ENCODE measurements around the gene ATP8B1.

The ATP8B1 gene

DNA sequence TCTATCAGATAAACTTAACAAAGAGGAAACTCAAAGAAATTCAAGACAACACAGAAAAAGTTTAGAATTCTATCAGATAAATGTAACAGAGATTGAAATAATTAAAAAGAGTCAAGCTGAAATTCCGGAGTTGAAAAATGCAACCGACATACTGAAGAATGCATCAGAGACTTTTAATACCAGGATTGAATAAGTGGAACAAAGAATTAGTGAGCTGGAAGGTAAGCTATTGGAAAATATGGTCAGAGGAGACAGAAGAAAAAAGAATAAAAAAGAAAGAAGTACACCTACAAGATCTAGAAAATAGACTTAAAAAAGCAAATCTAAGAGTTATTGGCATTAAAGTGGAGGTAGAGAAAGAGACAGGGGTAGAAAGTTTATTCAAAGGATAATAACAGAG, 88.0 kb downstream of the ATP8B1 start:
- no peak for DNase-seq

DNA sequence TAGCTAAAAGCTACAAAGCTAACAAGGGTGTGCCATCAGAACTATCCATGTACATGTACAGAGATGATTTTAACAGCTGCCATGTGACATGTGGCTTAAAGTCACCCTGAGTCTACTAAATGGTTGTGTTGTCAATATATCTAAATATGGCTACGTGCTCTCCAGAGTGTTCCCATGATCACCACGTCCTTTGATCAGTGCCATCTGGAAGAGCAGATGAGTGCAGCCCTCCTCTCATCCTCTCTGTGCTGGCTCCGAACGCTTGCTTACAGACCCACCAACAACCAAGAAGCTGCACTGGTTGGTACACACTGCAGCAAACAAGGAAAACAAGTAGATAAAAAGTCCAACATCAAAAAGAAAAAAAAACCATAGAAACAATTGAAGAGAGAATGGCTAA, 92.9 kb downstream of the ATP8B1 start:
- no peak for DNase-seq

DNA sequence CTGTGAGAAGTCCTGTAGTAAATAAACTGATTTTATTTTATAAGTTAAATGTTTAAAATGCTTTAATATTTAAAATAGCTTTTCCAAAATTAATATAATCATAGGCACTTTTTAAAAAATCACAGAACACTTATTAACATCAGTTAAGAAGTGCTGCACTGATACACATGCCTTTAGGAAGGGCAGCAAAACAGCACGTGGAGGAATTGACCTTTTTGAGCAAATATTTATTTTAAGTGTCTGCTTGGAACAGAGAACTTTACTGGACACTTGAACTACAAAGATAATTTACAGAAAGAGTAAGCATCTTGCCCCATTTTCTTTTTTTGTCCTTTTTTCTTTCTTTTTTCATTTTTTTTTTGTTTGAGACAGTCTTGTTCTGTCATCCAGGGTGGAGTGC, 93.8 kb downstream of the ATP8B1 start:
- DNase-seq = no peak

DNA sequence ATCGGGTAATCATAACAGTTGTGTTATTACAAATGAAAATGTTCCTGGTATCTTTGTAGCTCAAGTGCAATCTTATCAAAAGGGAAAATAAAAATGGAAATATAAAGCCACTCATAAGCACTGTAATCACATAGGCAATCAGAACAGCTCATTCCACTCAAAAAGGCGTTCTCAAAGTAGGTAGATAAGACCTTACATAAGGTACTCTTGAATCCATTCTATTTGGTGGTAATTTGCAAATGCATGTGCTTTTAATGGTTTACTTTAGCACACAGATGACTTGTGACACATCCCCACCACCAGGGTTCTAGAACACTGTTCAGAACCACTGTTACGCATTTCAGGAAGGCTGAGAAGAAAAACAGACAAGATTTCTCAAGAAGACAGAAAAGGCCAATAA, 94.8 kb downstream of the ATP8B1 start:
- no peak for DNase-seq

DNA sequence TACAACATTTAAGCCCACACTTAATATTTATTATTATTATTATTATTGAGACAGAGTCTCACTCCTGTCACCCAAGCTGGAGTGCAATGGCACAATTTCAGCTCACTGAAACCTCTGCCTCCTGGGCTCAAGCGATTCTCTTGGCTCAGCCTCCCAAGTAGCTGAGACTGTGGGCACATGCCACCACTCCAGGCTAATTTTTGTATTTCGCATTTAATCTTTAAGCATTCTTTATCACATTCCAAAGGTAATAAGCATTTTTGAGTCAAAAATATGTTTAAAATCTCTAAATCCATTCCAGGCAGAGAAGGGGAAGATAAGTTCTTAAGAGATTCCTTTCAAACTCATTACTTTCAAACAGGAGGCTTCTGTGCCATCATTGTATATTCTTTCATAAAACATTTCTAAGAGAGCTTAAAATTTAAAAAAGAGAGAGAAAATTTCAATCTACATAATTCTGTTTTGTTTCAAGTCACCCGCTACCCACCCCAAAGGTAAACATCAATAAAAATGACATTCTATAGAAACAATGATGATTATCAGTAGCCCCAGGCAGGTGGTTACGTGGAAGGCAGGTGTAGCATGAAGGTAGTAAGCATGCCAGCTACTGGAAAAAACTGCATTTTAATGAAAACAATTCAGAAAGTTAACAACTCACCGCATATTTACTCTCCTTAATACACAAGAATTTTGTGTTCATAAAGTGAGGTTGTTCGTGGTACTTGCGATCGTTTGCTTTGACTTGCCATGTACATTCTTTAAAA, 97.1 kb downstream of the ATP8B1 start:
- no peak for DNase-seq

DNA sequence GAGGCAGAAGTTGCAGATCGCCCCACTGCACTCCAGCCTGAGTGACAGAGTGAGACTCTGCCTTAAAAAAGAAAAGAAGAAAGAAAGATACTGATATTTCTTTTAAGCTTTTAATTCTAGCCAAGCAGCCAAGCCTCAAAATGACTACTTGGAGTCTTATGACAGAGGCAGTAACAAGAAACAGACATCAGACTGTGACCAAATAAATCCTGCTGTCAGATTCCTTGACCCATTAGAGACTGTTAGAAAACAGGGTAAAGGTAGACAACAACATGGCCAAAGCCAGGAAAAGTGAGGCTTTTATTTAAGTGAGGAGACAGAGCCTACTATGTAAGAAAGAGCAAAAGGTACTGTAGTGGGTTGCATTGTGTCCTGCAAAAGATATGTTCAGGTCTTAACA, 98.1 kb downstream of the ATP8B1 start:
- DNase-seq = no peak

DNA sequence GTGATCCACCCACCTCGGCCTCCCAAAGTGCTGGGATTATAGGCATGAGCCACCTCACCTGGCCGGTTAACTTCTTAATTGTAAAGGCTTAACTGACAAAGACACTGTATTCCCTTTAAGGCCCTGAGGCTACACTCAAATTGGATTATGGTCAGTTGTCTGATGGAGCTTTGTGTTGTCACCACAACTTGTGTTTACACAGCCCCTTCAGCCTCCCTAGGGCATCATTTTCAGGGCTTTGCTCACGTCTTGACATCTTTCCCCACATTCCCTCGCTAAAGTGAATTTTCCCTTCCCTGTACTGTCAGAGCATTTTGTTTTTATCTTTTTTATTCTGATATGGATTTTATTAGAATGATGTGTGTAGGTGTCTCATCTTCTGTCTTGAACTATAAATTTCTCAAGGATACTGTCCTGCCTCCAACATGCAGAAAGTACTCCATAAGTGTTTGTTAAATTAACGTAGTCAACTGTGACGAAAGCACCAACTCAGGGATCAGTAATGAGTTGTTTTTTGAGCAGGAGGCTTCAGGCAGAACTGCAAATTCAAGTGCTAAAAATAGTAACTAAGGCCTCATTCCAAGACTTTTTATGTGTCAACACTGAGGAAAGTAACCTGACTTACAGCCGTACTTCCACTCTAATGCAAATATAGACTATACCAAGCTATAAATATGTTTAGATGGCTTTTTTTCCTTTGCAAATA, 104.4 kb downstream of the ATP8B1 start:
- no peak for DNase-seq

DNA sequence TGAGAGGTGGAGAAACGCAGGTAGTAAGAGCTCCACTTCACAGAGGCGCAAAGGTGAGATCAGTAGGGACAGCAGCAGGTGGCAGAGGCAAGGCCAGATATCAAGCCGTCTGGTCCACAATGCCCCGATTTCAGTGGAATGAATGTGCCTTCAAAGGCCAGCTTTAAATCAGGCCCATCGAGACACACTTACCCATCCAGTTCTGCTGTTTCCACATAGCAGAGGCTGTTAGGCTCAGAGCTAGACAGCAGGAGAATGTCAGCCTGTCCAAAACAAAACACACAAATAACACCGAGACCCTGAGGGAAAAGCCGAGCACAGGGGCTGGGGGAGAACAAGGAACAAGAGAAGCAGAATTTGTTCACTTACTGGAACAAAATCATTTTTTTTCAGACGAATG, 105.7 kb downstream of the ATP8B1 start:
- DNase-seq = no peak

DNA sequence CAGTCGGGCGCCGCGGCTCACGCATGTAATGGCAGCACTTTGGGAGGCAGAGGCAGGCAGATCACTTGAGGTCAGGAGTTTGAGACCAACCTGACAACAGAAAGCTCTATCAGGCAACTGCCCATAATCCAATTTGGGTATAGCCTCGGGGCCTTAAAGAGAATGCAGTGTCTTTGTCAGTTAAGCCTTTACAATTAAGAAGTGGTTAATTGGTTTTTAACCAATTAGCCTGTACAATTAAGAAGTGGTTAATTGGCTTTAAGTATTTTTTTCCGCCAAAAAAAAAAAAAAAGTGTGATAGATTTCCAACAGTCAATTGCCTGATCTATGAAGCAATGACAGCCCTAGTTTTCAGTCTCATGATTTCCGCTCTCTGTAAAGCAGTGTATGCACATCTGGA, 106.8 kb downstream of the ATP8B1 start:
- no peak for DNase-seq

DNA sequence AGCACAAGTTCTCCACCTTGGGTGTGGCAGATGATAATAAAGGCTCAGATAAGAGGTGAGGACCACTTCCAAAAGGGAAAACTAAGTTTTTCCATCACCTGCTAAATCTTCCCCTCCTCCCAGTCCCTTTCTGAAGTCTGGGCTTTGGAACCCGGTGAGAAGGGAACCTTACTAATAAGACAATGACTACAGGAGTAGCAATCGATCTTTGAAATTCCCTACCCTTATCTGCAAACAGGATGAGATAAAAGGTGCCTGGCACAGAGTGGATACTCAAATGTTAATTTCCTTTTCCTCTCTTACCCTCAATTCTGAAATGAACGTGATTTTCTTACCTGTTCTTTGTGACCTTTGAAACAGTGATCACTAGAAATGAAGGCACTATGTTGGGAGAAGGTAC, 111.8 kb downstream of the ATP8B1 start:
- no peak for DNase-seq

DNA sequence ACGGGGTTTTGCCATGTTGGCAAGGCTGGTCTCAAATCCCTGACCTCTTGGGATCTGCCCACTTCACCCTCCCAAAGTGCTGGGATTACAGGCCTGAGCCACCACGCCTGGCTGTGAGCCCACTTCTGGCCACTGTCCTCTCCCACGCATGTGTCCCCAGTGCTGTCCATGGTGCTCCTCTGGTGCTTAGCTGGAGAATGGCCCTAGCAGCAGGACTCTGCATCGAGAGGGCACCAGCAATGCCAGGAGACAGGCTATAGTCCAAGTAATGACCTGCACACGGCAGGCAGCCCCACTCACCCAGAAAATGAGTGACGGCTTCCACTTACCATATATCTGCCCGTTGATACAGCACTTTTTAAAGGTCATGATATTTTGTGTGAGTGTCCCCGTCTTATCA, 115.1 kb downstream of the ATP8B1 start:
- no peak for DNase-seq

DNA sequence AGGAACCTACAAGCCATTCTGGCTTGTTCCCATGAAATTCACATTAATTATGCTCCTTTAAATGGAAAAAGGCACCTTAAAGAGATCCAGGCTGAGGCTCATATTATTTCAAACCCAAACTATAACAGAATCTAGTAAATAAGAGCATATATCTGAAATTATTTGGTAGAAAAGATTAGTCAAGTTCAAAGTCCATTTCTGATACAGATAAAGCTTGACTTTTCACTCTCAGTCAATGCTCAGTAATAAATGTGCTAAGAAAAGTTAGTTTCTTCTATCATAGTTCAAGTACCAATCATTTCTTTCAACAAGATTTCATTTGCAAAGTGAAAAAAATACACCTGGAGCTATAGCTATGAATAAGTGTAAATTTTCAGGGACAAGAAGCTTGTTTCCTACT, 119.6 kb downstream of the ATP8B1 start:
- no peak for DNase-seq

DNA sequence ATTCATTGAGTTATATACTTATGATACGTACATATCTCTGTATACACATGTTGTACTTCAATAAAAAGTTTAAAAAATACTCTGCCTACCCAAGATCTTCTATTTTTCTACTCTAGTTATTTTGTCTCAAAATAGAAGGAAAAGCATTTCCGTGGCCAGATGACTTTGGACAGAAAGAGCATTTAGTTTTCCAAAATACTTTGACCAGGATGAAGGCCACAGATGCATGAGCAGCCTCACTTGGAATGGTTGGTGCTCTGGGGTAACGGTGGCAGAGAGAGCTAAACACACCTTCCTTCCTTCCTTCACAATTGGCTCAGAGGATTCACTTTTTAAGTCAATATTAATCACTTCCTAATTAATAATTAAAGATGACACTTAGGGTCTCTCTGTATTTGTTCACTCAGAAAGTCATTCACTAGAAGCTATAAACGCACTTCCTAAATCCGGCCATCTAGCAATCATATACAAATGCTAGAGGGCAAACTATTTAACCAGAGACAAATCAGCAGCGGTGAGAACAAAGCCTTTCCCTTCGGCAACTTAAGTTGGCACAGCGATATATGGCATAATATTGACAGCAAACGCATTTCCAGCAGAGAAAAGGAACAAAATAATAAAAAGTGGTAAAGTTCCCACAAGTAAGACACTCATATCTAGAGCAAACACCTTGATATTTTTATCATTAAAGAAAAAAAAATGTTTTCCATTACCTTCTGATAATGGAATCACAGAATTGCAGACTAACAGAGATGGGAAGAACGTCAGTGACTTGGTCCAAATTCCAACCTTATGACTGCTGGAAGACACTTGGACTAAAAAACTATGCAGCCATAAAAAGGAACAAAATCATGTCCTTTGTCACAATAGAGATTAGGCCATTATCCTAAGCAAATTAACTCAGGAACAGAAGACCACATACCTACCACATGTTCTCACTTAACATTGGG, 125.6 kb downstream of the ATP8B1 start:
- no peak for DNase-seq

DNA sequence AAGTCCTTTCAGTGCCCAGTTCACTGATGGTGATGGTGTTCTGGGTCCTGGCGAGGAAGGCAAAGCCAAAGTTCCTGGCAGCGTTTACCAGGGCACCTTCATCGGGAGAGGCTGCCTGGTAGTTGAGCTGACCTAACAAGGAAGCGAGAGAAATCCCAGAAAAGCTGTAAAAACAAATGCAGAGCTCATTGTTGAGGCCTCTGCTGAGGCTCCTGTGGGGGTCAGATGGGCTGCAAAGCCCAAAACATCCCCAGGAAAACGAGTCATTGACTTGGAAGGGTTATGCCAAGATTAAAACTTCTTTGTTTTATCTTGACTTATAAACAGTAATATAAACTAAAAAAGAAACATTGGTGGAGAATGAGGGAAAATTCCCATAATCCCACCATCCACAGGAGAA, 128.2 kb downstream of the ATP8B1 start:
- DNase-seq = no peak

DNA sequence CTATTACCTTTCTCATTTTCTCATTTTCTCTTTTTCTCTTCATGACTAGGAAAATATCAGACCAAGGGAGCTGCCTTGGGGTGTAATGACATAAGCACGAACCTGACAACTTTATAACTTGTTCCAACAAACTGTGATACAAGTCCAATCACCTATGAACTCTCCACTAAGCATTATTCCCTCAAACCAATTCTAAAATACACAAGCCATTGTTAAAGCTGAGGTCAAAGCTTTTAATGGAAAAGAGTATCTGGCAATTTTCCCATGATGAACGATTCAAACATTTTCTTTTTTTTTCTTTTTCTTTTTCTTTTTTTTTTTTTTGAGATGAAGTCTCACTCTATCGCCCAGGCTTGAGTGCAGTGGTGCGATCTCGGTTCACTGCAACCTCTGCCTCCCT, 133.1 kb downstream of the ATP8B1 start:
- no peak for DNase-seq

DNA sequence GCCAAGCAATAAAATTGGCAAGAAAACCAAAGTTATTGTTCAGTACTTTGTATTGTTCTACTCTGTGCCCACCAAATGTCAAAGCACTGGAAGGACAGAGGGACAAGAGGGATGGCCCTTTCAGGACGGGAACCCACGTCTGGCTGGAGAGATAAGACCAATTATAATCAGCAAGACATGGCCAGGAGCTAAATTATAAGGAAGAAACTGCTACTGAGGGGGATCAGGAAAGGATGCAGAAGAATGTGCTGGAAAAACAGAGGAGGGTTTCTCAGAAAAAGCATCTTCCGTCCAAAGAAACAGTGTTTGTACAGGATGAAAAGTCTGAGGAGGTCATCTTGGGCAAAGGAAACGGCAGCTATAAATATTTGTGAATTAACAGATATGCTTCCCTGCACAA, 135.1 kb downstream of the ATP8B1 start:
- no peak for DNase-seq

DNA sequence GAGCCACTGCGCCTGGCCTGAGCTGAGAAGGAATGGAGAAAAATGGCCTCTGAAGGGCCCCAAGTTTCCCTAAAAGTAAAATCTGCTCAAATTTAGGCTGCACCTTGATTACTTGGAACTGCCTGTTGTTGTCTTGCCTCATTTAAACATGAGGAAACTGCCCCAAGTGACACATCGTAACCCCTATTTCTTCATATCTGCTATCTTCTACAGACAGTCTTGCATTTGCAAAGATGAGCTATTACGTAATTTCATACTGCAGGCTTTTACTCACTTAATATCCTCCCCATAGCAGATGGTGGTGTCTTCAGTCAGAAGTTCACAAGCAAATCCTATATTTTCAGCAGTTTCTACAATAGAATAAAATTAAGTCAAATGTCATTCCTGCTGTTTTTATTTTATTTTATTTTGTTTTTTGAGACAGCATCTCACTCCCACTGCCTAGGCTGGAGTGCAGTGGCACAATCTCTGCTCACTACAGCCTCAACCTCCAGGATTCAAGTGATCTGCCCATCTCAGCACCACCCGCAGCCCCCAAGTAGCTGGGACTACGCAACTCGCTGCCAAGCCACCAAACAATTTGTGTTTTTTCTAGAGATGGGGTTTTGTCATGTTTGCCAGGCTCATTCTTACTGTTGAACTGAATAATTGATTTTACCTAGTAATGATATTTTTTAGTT, 136.2 kb downstream of the ATP8B1 start:
- DNase-seq = no peak

DNA sequence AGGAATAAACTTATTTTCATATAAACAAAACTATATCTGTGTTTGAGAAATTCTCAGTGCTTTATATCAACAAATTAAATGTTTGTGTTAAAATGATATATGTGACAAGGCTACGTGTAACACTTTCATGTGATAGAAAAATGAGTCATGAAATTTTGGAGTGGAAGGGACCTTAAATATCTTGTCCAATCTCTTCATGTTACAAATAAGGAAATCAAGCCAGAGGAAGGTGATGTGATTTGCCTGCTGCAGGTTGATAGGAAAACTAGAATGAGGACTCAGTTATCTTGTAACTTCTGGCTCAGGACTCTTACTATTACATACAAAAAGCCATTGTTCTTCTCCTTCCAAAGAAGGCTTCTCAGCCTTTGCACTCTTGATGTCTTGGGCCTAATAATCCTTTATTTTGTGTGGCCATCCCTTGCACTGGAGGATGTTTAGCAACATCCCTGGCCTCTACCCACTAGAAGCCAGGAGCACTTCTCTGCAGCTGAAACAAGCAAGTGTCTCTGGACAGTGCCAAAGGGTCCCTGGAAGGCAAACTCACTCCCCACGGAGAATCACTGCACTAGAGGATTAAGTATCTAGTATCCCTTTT, 138.4 kb downstream of the ATP8B1 start:
- no peak for DNase-seq

DNA sequence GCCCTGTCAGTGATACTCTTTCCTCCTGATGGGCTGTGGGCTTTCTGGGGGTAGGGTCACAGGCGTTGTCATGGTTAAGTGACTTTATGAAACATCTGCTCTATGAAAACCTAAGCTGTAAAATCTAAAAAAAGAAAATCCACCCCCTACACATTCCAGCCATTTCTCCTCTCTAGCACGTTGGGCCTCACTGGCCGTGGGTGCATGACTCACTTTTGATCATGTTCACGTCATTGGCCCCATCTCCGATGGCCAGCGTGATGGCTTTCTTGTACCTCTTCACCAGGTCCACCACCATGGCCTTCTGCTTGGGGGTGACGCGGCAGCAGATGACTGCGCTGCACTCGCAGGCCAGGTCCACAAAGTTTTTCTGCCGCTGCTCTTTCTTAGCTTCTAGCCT, 142.2 kb downstream of the ATP8B1 start:
- DNase-seq = no peak

DNA sequence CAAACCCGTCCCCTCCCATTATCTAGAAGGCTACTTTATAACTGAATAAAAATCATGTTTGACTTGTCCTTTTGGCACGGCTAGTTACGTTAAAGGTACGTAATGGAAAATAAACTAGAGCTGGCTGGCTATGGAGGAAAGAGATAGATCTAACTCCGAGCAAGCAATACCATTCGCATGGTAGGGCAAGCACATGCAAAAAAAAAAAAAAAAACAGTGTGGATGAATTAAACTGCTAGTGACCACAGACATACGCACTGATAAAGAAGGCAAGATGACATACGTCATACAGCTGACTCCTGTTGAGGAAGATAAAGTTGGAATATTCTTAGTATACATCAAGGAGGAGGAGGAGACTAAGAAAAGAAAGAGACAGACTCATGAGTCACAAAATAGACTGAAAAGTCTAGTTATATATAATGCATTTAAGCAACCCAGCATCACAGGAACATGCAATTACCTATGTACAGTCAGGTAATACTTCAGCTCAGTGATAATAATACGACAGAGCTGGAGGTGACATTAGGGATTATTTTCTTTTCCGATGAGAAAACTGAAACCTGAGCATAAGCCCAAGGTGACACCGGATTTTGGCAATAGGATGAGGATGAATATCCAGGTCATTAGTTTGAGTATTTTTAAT, 143.5 kb downstream of the ATP8B1 start:
- no peak for DNase-seq

DNA sequence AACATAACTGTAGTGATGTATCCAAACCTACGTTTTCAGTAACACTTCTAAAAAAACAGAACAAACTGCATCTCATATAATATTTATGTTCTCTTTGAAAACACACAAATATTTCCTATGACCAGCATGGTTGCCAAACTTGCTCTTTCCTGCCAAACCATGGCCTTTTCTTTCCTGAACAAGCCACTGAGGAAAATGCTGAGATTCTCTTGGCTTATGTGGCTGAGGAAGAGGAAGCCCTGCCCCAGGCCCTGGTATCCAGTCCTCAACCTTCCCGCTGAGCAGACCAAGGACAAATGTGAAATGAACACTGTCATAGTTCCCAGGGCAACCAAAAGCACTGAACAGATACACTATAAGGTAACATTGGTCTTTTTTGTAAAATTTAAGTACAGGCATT, 145.6 kb downstream of the ATP8B1 start:
- no peak for DNase-seq

DNA sequence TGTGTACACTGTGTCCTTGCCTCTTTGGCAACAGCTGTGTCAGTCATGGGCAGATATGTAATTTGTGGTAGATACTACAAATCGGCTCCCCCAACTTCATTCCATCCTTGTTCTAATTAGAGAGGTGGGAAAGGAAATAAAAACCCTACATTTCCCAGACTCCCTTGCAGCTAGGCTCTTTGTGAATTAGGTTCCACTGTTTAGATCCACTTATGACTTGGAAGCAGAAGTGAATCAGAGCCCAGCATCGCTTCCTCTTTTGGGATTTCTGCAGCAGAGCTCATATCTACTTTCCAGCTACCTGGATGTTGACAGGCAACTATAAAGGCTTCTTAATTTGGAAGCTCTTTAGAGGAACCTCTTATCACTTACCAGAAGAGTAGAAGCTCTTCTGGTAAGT, 147.4 kb downstream of the ATP8B1 start:
- DNase-seq = no peak
